OCI-LY7 (cell line): Measurements from ENCODE around the gene STRBP. TPM values are rescaled to one million over a fixed set of nuclear protein-coding genes. Genes with fewer than 3 reads are reported as not detected.

Source experiments
- BruUV-seq: library from RNA; stranded (reverse); fragments of 400-500 nt; replicated peaks from 2 replicates; lab custom pipeline; 2021; lab: Mats Ljungman, UMichigan
- CTCF ChIA-PET: fragments of 300-600 bp; sonication (Branson Sonifier 250); formaldehyde crosslinking; loops from one replicate; lab custom pipeline; 2022; ENCODE audit warnings: antibody characterized with exemption; ENCODE audit not compliant: unreplicated experiment; lab: Charles Lee
- POLR2A ChIA-PET: fragments of 300-600 bp; sonication (Branson Sonifier 250); formaldehyde crosslinking; loops from one replicate; lab custom pipeline; 2022; ENCODE audit warnings: antibody characterized with exemption; lab: Charles Lee
- DNase-seq: peaks from one replicate; pipeline ENCODE4 v3.0.0-alpha.2; 2015; ENCODE audit warnings: low spot score
- H2AFZ ChIP-seq: fragments of 200-600 bp; sonication (generic), shearing (Covaris generic); 2 replicates; pipeline ENCODE4 v1.6.1; 2014; ENCODE audit warnings: mild to moderate bottlenecking, antibody characterized with exemption, low read length, moderate library complexity
- H3K27ac ChIP-seq: fragments of 200-600 bp; sonication (generic); 2 replicates; pipeline ENCODE4 v1.5.1; 2014; ENCODE audit warnings: mixed run types, low read depth, mild to moderate bottlenecking, moderate library complexity, low read length, inconsistent platforms; ENCODE audit not compliant: poor library complexity, severe bottlenecking
- H3K36me3 ChIP-seq: fragments of 200-600 bp; sonication (generic); 2 replicates; pipeline ENCODE4 v1.6.1; 2014; ENCODE audit warnings: mild to moderate bottlenecking, antibody characterized with exemption, low read length, moderate library complexity, mixed read lengths; ENCODE audit not compliant: insufficient read depth
- H3K4me1 ChIP-seq: fragments of 200-600 bp; sonication (generic); 2 replicates; pipeline ENCODE4 v1.5.1; 2014; ENCODE audit warnings: mild to moderate bottlenecking, low read length; ENCODE audit not compliant: insufficient read depth, poor library complexity, severe bottlenecking
- H3K4me2 ChIP-seq: fragments of 200-600 bp; sonication (generic); 2 replicates; pipeline ENCODE4 v1.6.1; 2014; ENCODE audit warnings: mild to moderate bottlenecking, low read length
- H3K4me3 ChIP-seq: fragments of 200-600 bp; sonication (generic); 2 replicates; pipeline ENCODE4 v1.5.1; 2014; ENCODE audit warnings: mild to moderate bottlenecking, low read depth, low read length; ENCODE audit not compliant: poor library complexity, severe bottlenecking
- H3K79me2 ChIP-seq: fragments of 200-600 bp; sonication (generic); 2 replicates; pipeline ENCODE4 v1.6.1; 2016; ENCODE audit warnings: low read depth, mild to moderate bottlenecking, low read length, moderate library complexity, mixed read lengths; ENCODE audit not compliant: insufficient read depth
- H3K9me2 ChIP-seq: fragments of 200-600 bp; sonication (generic); 2 replicates; pipeline ENCODE4 v1.6.1; 2016; ENCODE audit warnings: mild to moderate bottlenecking, low read length, mixed read lengths; ENCODE audit not compliant: insufficient read depth
- H3K9me3 ChIP-seq: fragments of 200-600 bp; sonication (generic); 2 replicates; pipeline ENCODE4 v1.6.1; 2014; ENCODE audit warnings: mild to moderate bottlenecking, mixed run types, low read length, mixed read lengths
- H4K20me1 ChIP-seq: fragments of 200-600 bp; sonication (generic); 2 replicates; pipeline ENCODE4 v1.6.1; 2014; ENCODE audit warnings: mild to moderate bottlenecking, antibody characterized with exemption, low read length, moderate library complexity, mixed read lengths; ENCODE audit not compliant: insufficient read depth
- CTCF ChIP-seq: fragments of 200-600 bp; sonication (generic); conservative IDR thresholded peaks from 2 replicates; pipeline ENCODE4 v1.5.1; 2014; ENCODE audit warnings: mild to moderate bottlenecking, antibody characterized with exemption, low read length, moderate library complexity, mixed read lengths
- EZH2phosphoT487 ChIP-seq: fragments of 200-600 bp; sonication (generic); IDR thresholded peaks from 2 replicates; pipeline ENCODE4 v1.6.1; 2018; ENCODE audit warnings: low read depth, borderline replicate concordance, mild to moderate bottlenecking, mixed run types, antibody characterized with exemption, low read length, moderate library complexity, mixed read lengths
- intact Hi-C: fragments of 100-400 bp; cut with micrococcal nuclease; formaldehyde crosslinking; loops from one replicate; pipeline ENCODE4 v1.10.0; 2022; ENCODE audit not compliant: unreplicated experiment
- total RNA-seq, 2 experiments: library from RNA; depleted of rRNA in 1 of 2; stranded (reverse); fragments of >200 nt in 1 of 2; shearing (Covaris generic) in 1 of 2; gene quantifications; 2 replicates each; pipeline ENCODE4 v1.2.3, GENCODE V29; 2014 to 2022

Gene STRBP
- total RNA-seq, 2 experiments from 2014 or later: 82.8 to 179 TPM

GRCh38 chr9:123211081-123211480, 57.3 kb downstream of the STRBP start:
- no peak for DNase-seq
- H3K27ac ChIP-seq: no peak overlapping the region
- H3K9me2 ChIP-seq: no peaks in the 10 kb centered on the region
- peaks cover 4% of the 10 kb centered on the region; the same call in 1 of the 2 replicates for H4K20me1 ChIP-seq
- H3K4me3 ChIP-seq: no peak overlapping the region
- TF ChIP-seq CTCF (no peak), EZH2phosphoT487 (no peak)
- peaks cover 8% of the 10 kb centered on the region; the same call in 1 of the 2 replicates for H3K36me3 ChIP-seq
- H3K4me2 ChIP-seq: no peak overlapping the region
- BruUV-seq: no TSS peak
- ChIA-PET POLR2A (no interaction called here), CTCF (no interaction called here)
- H3K4me1 ChIP-seq: no peaks in the 10 kb centered on the region
- H3K9me3 ChIP-seq: no peaks in the 10 kb centered on the region
- intact Hi-C loops: no loop called here
- H3K79me2 ChIP-seq: peaks cover 34% of the 10 kb centered on the region
- no peak overlapping the region for H2AFZ ChIP-seq

GRCh38 chr9:123208626-123209174, 59.7 kb downstream of the STRBP start:
- no peak overlapping the region for H3K4me2 ChIP-seq
- no TSS peak for BruUV-seq
- intact Hi-C loops: no loop called here

More at GRCh38 chr9:123208626-123209174, 59.7 kb downstream of the STRBP start:
- H2AFZ ChIP-seq: no peak overlapping the region
- H3K4me1 ChIP-seq: no peaks in the 10 kb centered on the region
- peaks cover 37% of the 10 kb centered on the region for H3K79me2 ChIP-seq
- no peaks in the 10 kb centered on the region for H3K9me2 ChIP-seq
- peaks cover 20% of the 10 kb centered on the region; the same call in 1 of the 2 replicates for H3K36me3 ChIP-seq
- H3K4me3 ChIP-seq: no peak overlapping the region
- ChIA-PET POLR2A (interaction anchor here (0.5 to 2.7 kb wide), 4 partner anchors 25 to 49 kb away, joined by 3 to 13 read pairs (median 4); no protein-coding TSS in a partner anchor), CTCF (interaction anchor here (0.6 kb wide), 2 partner anchors 114 to 414 kb away, joined by 3 read pairs; no protein-coding TSS in a partner anchor)
- TF ChIP-seq EZH2phosphoT487 (no peak), CTCF (no peak)
- no peak overlapping the region for H3K27ac ChIP-seq
- H3K9me3 ChIP-seq: no peaks in the 10 kb centered on the region; the same call in 1 of the 2 replicates
- DNase-seq: no peak
- peaks cover 4% of the 10 kb centered on the region; the same call in 1 of the 2 replicates for H4K20me1 ChIP-seq
